HG02943 (cell line): Measurements from ENCODE around the gene EFNA3.

ENCODE experiments used
- ATAC-seq: cut with Tn5 transposase; IDR thresholded peaks from one replicate; pipeline ENCODE4 v1.9.1; 2021; ENCODE audit warnings: mild to moderate bottlenecking, low read depth, moderate library complexity; ENCODE audit not compliant: unreplicated experiment

Gene EFNA3

DNA sequence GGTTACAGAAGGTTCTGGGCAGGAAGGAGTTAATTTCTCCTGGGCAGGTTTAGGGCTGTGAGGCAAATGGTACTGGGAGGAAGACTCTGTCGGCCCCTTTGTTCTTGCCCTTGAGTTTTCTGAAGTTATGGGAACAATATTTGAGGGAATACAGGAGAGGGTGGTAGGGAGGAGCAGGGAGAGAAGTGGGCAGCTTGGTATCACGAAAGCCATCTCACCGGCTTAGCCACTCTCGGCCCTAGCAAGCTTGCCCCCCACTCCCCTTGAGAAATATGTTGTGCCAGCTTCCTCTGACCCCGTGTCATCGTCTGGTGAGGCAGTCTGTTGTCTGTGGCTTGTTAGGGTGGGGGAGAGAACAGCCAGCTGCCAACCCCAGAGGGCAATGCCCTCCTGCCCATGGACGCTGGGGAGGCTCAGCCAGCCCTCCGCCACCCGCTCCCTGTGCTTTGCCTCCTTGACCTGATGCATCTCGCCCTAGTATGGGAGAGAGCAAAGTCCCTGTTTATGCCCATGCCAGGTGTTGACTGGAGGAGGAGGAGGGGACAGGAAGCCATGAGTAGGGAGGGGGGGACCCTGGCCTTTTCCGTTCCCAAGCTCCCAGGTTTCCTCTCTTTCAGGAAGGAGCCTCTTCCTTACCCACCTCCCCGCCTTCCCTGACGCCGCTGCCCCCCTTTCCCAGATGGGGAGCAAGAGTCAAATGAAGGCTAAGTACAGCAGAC lies 50.3 kb downstream of the EFNA3 start:
- no peak for ATAC-seq

DNA sequence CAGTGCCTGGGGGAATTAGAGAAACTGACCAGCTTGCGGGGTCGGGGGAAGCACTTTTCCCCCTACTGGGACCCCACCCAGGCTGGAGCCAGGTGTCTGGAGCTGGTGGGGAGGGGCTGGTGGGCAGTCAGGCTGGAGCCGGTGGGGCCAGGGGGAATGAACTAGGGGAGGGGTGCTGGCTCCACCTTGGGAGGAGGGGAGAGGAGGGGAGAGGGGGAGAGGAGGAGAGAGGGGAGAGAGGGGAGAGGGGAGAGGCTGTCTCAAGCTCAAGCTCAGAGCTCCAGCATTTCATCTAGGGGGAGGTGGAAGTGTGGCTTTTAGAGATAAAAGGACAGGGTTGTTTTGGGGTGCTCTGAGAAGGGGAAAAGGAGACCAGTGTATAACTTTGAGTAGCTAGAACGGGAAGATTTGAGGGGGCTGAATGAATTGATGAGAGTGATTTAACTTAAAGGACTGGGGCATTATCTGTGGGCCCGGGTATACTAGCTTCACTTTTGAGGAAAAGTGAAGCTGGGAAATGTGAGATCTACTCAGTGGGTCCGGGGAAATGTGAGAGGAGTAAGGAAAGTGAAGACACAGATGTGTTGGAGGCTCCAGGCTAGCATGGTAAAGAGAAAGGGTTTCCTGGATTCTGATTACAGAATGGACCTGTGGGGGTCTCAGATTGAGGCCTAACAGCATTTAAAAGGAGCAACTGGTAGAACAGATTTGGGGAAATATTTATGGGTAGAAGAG lies 51.8 kb downstream of the EFNA3 start:
- no peak for ATAC-seq

DNA sequence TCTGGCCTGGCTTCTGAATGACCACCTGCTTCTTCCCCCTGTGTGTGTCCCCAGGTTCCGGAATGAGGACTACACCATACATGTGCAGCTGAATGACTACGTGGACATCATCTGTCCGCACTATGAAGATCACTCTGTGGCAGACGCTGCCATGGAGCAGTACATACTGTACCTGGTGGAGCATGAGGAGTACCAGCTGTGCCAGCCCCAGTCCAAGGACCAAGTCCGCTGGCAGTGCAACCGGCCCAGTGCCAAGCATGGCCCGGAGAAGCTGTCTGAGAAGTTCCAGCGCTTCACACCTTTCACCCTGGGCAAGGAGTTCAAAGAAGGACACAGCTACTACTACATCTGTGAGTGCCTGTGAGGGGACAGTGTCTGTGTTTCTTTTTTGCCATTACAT lies 52.6 kb downstream of the EFNA3 start:
- no peak for ATAC-seq

DNA sequence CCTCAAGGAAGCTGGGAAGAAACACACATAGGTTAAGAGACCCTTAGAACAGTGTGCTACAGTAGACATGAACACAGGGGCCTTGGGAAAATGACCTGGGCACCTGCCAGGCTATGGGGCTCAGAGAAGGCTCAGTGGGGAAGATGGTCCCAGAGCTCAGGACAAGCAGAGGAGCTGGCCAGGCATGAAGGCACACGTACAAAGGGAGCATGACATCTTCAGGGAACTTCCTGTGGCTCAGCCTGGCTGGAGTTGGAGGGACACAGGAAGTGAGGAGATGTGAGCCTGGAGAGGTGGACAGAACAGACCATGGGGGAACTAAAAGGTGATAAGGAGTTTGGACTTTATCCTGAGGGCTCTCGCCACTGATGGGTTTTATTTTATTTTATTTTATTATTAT lies 53.2 kb downstream of the EFNA3 start:
- no peak for ATAC-seq

DNA sequence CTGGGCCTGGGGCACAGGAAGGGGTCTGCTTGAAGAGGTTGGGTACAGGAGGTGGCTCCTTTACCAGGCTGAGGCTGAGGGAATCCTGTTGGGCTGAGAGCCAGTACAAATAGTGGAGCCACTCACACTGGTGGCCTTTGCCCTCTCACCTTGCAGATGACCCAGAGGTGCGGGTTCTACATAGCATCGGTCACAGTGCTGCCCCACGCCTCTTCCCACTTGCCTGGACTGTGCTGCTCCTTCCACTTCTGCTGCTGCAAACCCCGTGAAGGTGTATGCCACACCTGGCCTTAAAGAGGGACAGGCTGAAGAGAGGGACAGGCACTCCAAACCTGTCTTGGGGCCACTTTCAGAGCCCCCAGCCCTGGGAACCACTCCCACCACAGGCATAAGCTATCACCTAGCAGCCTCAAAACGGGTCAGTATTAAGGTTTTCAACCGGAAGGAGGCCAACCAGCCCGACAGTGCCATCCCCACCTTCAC lies 55.2 kb downstream of the EFNA3 start:
- ATAC-seq = no peak

DNA sequence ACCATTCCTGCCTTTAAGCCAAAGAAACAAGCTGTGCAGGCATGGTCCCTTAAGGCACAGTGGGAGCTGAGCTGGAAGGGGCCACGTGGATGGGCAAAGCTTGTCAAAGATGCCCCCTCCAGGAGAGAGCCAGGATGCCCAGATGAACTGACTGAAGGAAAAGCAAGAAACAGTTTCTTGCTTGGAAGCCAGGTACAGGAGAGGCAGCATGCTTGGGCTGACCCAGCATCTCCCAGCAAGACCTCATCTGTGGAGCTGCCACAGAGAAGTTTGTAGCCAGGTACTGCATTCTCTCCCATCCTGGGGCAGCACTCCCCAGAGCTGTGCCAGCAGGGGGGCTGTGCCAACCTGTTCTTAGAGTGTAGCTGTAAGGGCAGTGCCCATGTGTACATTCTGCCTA lies 55.7 kb downstream of the EFNA3 start:
- ATAC-seq = no peak

DNA sequence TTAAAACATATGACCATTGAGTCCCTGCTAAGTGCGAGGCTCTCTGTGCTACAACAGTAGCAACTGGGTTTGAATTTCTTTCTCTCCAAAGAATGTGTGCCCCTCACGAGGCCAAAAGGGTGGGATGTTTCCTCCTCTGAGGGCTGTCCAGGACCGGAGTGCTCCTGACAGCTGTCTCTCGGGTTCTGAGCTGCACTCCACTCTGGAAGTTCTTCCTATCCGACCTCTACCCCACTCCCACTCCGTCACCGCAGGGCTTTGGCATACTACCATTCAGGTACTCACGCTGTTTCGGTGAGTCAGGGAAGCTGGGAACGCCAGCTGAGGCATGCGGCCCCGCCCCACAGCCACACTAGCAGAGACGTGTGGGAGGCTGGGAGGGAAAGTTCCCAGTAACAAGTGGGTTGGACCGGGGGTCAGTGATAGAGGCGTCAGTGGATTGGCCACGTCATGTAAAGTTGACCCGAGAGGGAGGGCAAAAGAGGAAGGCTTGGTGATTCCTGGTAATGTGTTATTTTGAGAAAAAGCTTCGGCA lies 56.3 kb downstream of the EFNA3 start:
- no peak for ATAC-seq

DNA sequence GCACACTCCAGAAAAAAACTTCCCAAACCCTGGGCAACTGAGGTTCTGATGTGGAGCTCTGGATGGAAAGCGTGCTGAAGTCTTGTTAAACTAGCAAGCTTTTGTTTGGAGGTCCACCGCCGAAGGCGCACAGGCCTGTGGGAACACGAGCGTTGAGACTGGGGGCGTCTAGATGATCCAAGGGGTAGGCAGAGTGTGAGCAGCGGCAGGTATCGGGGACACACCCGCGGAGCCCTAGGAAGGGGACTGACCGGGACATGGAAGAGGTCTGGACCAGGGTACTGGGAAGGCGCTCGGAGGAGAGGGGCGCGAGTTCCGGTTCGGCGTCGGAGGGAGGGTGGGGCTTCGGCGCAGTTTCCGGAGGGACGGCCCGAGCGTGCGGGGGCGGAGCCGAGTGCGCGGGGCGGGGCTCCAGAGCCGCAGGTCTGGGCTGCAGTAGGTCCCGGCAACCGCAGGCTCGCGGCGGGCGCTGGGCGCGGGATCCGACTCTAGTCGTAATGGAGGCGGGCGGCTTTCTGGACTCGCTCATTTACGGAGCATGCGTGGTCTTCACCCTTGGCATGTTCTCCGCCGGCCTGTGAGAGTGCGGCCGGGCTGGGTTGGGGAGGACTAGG lies 56.9 kb downstream of the EFNA3 start, which contains the start of gene SLC50A1:
SLC50A1 (plus strand) TSS at position 438 of the 614 bp plus-strand sequence; CDS start at position 498, 60 bp downstream.
- ATAC-seq = peak; percentile 71

DNA sequence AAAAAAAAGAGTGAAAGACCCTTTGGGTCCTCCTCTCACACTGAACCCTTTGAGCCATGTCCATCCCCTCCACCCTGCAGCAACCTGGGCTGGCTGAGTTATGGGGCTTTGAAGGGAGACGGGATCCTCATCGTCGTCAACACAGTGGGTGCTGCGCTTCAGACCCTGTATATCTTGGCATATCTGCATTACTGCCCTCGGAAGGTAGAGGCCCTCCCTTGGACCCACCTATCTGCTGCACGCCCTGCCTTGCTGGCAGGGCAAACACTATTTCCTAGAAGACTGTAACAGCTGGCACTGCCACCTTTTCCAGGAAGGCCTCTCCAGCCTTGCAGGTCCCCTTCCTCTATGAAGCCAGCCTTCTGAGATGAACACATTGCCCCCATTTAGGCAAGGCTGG lies 58.1 kb downstream of the EFNA3 start:
- ATAC-seq = no peak
